ENCODE measurements around the gene VWA8. TPM values are rescaled to one million over a fixed set of nuclear protein-coding genes. Genes with fewer than 3 reads are reported as not detected.

VWA8 gene
- total RNA-seq, 1 donor: 21.4 TPM

DNA sequence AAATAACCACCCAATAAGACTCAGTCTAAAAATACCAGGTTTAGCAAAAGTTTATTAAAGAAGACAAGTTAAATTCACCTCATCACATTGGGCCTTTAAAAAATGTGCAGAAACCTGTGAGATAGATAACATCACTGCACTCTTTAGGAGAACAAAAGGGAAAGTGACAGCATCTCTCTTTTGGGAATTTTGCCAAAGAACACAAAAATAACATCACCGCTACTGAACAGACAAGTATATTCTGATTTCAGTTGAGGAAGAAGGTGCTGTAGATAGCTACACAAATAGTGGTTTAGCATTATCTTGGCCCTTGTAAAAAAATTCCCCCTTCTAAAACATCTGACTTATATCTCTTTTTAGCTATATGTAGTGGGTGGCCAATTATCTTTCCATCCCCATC is 244.7 kb downstream of the VWA8 start:
- H3K27ac ChIP-seq (ENCODE audit: low read depth, low read length): no peak overlapping the region
- H3K79me2 ChIP-seq (ENCODE audit: insufficient read depth, low read length): no peaks in the 10 kb centered on the region
- H3K27me3 ChIP-seq (ENCODE audit: insufficient read depth, low read length): no peaks in the 10 kb centered on the region
- H3K4me2 ChIP-seq (ENCODE audit: insufficient read depth, low read length): no peak overlapping the region
- no peak overlapping the region for H3K4me3 ChIP-seq (ENCODE audit: insufficient read depth, low read length)
- no peak overlapping the region for H2AFZ ChIP-seq (ENCODE audit: low read length)
- no peaks in the 10 kb centered on the region for H3K4me1 ChIP-seq (ENCODE audit: insufficient read depth, low read length)
- no peaks in the 10 kb centered on the region for H3K9me3 ChIP-seq (ENCODE audit: low read depth, low read length)
- no peaks in the 10 kb centered on the region for H3K36me3 ChIP-seq (ENCODE audit: insufficient read depth, low read length)
- no peaks in the 10 kb centered on the region for H4K20me1 ChIP-seq (ENCODE audit: insufficient read depth, low read length)
- TF ChIP-seq, protein P1, sequence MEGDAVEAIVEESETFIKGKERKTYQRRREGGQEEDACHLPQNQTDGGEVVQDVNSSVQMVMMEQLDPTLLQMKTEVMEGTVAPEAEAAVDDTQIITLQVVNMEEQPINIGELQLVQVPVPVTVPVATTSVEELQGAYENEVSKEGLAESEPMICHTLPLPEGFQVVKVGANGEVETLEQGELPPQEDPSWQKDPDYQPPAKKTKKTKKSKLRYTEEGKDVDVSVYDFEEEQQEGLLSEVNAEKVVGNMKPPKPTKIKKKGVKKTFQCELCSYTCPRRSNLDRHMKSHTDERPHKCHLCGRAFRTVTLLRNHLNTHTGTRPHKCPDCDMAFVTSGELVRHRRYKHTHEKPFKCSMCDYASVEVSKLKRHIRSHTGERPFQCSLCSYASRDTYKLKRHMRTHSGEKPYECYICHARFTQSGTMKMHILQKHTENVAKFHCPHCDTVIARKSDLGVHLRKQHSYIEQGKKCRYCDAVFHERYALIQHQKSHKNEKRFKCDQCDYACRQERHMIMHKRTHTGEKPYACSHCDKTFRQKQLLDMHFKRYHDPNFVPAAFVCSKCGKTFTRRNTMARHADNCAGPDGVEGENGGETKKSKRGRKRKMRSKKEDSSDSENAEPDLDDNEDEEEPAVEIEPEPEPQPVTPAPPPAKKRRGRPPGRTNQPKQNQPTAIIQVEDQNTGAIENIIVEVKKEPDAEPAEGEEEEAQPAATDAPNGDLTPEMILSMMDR (IDR thresholded peaks at IDR 0.05; ENCODE audit: extremely low read depth, low read depth, low read length): no peak
- no peak for DNase-seq (ENCODE audit: insufficient read length, low spot score, missing footprints)

DNA sequence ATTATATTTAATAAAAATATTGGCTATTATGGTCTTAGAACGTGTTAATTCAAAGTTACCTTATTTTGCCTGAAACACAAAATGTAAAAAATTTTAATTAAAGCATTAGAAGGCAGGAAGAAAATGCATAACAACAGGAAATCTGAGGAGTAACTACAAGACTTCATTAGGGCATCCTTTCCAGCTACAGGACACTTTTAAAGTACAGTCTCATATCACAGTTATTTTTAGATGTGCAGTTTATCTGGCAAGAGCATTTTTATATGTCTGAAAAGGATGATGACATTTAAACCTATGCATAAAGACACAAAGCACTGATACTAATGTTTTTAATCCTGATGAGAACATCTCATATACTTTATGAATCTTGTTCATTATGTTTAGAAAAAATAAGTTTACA is 247.5 kb downstream of the VWA8 start:
- no peak overlapping the region for H3K4me3 ChIP-seq (ENCODE audit: insufficient read depth, low read length)
- H3K4me1 ChIP-seq (ENCODE audit: insufficient read depth, low read length): no peaks in the 10 kb centered on the region

GRCh38 chr13:41710771-41711170 is 250.1 kb downstream of the VWA8 start:
- TF ChIP-seq, protein P1 (IDR thresholded peaks at IDR 0.05; ENCODE audit: extremely low read depth, low read depth, low read length): no peak
- H4K20me1 ChIP-seq (ENCODE audit: insufficient read depth, low read length): no peaks in the 10 kb centered on the region
- H3K79me2 ChIP-seq (ENCODE audit: insufficient read depth, low read length): no peaks in the 10 kb centered on the region
- DNase-seq (ENCODE audit: insufficient read length, low spot score, missing footprints): no peak
- no peak overlapping the region for H3K4me3 ChIP-seq (ENCODE audit: insufficient read depth, low read length)
- no peak overlapping the region for H3K27ac ChIP-seq (ENCODE audit: low read depth, low read length)
- H3K27me3 ChIP-seq (ENCODE audit: insufficient read depth, low read length): no peaks in the 10 kb centered on the region
- H3K4me2 ChIP-seq (ENCODE audit: insufficient read depth, low read length): no peak overlapping the region
- H3K4me1 ChIP-seq (ENCODE audit: insufficient read depth, low read length): peaks cover 7% of the 10 kb centered on the region
- H2AFZ ChIP-seq (ENCODE audit: low read length): no peak overlapping the region
- no peaks in the 10 kb centered on the region for H3K36me3 ChIP-seq (ENCODE audit: insufficient read depth, low read length)
- H3K9me3 ChIP-seq (ENCODE audit: low read depth, low read length): no peaks in the 10 kb centered on the region

More for the DNA sequence above, 247.5 kb downstream of the VWA8 start:
- Histone ChIP-seq H3K36me3 (ENCODE audit: insufficient read depth, low read length) (no peaks in the 10 kb centered on the region), H2AFZ (ENCODE audit: low read length) (no peak overlapping the region), H3K27ac (ENCODE audit: low read depth, low read length) (no peak overlapping the region), H3K9me3 (ENCODE audit: low read depth, low read length) (no peaks in the 10 kb centered on the region), H3K27me3 (ENCODE audit: insufficient read depth, low read length) (no peaks in the 10 kb centered on the region), H4K20me1 (ENCODE audit: insufficient read depth, low read length) (no peaks in the 10 kb centered on the region), H3K79me2 (ENCODE audit: insufficient read depth, low read length) (no peaks in the 10 kb centered on the region), H3K4me2 (ENCODE audit: insufficient read depth, low read length) (no peak overlapping the region)
- TF ChIP-seq, protein P1 (IDR thresholded peaks at IDR 0.05; ENCODE audit: extremely low read depth, low read depth, low read length): no peak
- no peak for DNase-seq (ENCODE audit: insufficient read length, low spot score, missing footprints)

DNA sequence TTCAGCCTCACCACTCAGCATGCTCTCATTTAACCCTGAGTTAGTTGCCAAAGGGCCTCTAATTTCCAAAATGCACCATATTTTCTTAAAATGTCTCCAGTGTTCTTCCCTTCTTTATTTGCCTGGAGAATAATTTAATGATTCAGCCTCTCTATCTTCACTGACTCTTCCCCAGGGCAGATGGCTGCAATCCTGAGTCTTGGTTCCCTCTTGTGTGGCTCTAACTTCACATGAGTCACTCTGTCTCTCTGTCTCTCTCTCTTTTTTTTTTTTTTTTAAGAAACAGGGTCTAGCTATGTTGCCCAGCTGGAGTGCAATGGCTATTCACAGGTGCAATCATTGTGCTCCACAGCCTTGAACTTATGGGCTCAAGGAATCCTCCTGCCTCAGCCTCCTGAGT is 251.4 kb downstream of the VWA8 start:
- Histone ChIP-seq H3K4me1 (ENCODE audit: insufficient read depth, low read length) (peaks cover 7% of the 10 kb centered on the region), H3K4me3 (ENCODE audit: insufficient read depth, low read length) (no peak overlapping the region), H3K27me3 (ENCODE audit: insufficient read depth, low read length) (no peaks in the 10 kb centered on the region), H3K27ac (ENCODE audit: low read depth, low read length) (no peak overlapping the region), H3K36me3 (ENCODE audit: insufficient read depth, low read length) (no peaks in the 10 kb centered on the region), H4K20me1 (ENCODE audit: insufficient read depth, low read length) (no peaks in the 10 kb centered on the region), H3K4me2 (ENCODE audit: insufficient read depth, low read length) (no peak overlapping the region), H2AFZ (ENCODE audit: low read length) (no peak overlapping the region), H3K9me3 (ENCODE audit: low read depth, low read length) (no peaks in the 10 kb centered on the region), H3K79me2 (ENCODE audit: insufficient read depth, low read length) (no peaks in the 10 kb centered on the region)
- TF ChIP-seq, protein P1 (IDR thresholded peaks at IDR 0.05; ENCODE audit: extremely low read depth, low read depth, low read length): no peak
- no peak for DNase-seq (ENCODE audit: insufficient read length, low spot score, missing footprints)
